ENCODE measurements around the gene MACROD1.
"Not testable (repeated sequence)": the region's sequence is repeated elsewhere in the genome, so short reads cannot be mapped to it uniquely, and the experiment has no call there.

MACROD1 gene

GRCh38 chr11:64052938-64053622 lies 112.8 kb downstream of the MACROD1 start:
- DNase-seq, result no peak

DNA sequence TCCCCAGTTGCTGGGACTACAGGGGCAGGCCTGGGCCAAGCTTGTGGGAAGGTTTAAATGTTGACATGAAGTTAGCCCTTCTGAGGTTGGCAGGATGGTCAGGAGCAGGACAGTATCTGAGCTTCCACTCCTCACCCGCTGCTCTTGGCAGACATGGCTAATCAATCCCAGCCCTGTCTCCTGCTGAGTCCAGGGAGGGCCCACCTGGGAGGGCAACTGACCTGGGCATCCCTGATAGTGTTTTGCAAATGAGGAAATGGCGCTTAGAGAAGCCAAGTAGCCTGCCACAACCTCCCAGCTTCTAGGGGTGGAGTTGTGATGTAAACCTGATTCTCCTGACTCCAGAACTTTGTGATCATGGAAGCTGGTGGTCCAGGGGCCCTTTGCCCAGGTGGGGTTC lies 113.5 kb downstream of the MACROD1 start:
- no peak for DNase-seq

- DNase-seq, result no peak
Measured at GRCh38 chr11:64051297-64051696, 114.6 kb downstream of the MACROD1 start.

DNA sequence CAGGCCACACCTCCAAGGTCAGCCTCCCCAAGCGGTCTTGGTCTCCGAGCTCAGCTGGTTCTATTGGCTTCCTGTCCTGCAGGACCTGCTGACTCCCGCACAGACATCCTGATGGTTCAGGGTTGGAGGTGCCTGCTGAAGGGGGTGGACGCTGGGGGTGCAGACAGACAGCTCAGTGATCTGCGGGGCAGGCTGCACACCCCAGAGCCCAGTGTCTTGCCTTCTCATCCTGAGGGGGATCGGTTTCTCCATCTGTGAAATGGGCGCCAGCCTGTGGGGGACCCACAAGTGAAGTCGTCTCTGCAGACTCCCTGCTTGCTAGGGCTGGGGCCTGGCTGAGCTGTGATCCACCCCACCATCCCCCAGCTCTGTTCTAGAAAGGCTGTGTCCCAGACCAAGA lies 116.4 kb downstream of the MACROD1 start:
- no peak for DNase-seq

- DNase-seq, result no peak
Measured at GRCh38 chr11:64048042-64048854, 117.7 kb downstream of the MACROD1 start.

- not testable (repeated sequence) for DNase-seq
Measured at GRCh38 chr11:64047373-64047772, 118.5 kb downstream of the MACROD1 start.

DNA sequence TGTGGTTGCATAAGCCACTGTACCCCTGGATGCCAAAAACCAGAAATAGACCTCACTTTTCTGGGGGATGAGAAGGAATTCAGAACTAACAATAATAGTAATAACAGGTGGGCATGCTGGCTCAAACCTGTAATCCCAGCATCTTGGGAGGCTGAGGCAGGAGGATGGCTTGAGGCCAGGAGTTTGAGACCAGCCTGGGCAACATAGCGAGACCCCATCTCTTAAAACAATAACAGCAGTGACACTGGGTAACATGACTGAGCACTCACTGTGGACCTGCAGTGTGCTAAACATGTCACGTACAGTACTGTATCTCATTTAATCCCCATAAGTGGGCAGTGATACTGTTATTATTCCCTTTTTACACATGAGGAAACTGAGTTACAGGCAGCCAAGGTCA lies 120.2 kb downstream of the MACROD1 start:
- no peak for DNase-seq

DNA sequence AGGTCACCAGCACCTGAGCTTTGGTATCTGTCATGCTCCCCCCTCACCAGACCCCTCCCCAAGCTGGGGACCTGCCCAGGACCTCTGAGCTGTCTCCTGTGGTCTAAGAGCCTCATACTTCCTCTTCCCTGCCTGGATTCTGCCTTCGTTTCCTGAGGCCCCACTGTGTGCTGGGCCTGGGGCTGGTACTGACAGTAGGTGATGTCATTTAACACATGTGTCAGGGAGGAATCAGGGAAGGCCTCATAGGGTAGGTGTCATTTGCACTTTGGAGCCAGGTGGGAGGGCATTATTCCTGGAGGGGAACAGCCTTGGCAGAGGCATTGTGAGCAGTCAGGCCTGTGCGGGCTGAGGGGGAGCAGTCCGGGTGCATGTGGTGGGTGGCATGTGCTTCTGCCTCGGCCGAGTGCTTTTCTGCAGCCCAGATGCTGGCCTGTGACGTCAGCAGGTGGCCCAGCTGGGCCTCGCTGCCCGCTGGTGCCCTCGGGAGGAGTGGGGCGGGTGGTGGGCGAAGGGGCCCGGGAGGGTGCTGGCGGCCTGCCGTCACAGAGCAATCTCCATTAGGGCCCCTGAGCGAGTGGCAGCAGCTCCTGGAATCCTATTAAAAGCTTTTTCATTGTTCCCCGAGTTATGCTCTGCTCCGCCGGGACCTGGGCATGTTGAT lies 121.1 kb downstream of the MACROD1 start:
- DNase-seq, result peak; percentile 65

- no peak for DNase-seq
Measured at GRCh38 chr11:64043545-64043944, 122.4 kb downstream of the MACROD1 start.

DNA sequence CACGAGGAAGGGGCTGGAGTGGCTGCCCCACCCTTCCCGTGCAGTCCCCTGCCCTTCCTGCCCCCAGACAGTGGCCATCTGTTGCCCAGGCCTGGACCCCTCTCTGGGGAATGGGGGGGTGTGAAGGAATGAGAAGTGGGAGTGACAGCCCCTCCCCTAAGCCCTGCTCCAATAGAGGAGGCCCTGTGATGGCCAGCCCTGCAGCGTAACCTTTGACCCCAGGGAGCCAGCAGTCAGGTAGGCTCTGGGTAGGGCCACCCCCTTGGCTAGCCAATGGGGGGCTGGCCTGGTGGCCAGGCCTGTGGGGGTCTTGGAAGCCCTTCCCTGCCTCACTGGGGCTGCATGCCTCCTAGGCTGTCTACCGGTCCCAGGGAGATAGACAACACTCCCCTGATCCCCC lies 123.6 kb downstream of the MACROD1 start:
- DNase-seq, result no peak

DNA sequence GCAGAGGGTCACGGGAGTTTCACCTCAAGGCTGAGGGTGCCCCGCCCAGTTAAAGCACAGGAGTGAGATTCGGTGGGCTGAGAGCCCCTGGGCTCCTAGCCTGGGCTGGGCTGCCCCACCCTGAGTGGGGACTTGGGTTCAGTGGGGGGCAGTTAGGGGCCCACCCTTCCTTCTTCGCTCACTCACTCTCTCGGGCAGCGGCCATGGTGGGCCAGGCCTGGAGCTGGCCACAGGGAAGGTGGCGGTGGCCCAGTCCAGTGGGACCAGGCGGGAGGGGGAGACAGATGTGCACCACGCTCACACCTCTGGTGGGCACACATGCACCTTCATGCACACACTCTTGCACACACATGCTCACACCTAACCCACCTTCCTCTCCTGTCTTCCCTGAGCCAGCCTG lies 124.1 kb downstream of the MACROD1 start:
- DNase-seq, result no peak

GRCh38 chr11:64040684-64041322 lies 125.1 kb downstream of the MACROD1 start:
- DNase-seq, result peak; percentile 18

GRCh38 chr11:64039012-64039665 lies 126.8 kb downstream of the MACROD1 start:
- DNase-seq, result no peak

DNA sequence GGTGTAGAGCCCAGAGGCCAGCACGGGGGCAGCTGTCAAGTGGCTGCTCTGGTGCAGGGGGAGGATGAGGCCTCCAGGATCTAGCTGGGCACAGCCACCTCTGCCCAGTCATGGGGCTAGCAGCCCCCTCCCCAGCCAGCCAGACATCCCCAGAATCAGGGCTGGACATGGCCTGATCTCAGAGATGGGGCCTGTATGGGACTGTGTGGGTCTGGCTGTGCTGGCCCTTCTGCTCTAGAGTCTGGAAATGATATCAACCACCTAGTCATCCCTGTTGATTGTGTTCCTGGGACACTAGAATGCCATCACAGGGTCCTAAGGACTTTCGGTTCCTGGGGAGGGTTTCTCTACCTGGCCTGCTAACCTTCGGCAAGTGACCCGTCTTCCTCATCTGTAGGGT lies 127.4 kb downstream of the MACROD1 start:
- no peak for DNase-seq

DNA sequence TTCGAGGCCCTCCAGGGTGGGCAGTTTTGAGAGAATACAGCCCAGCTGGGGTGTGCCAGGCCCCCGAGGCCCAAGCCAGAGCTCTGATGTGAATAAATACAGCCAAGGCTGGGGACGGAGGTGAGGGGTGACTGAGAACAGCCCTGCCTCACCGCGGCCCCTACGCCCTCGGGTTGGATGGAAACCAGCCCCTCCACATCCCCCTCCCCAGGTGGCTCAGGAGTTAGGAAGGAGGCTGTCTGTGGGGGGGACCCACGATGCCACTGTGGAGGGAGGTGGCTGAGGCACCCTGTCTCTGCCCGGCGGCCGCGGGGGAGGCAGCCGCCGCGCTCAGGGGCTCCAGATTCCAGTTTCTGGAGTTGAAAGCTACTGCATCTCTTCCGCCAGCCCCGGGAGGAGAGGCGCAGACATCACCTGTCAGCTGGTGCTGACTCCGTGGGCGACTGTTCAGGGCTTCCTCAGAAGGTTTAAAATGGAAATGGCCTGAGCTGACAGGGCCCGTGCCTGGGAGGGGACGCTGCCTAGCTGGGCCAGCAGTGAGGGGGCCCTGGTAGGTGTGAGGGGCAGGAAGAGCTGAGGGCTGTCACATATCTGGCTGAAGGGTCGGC lies 128.8 kb downstream of the MACROD1 start:
- no peak for DNase-seq

GRCh38 chr11:64036087-64037026 lies 129.6 kb downstream of the MACROD1 start:
- DNase-seq, result no peak

DNA sequence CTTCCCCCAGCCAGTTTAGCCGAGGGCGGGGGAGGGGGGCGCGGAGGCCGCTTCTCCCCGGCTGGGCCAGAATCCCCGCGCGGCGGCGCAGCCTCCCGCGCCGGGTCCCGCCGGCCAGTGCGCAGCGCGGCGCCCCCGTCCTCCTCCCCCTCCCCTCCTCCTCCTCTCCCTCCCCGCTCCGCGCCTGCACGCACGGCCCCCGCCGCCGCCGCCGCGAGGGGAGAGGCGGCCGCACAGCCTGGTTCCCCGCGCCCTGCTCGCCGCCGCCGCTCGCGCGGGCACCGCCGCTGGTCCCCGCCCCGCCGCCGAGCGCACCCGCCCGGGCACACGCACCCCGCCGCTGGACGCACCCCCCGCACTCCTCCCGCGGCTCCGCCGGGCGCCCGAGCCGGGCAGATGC lies 130.3 kb downstream of the MACROD1 start, which contains the start of gene FLRT1:
Gene FLRT1 (plus strand): TSS at position 356 of the 400 bp plus-strand sequence. CDS start 80,337 bp downstream, outside the sequence.
- DNase-seq, result no peak

GRCh38 chr11:64035081-64035524 lies 130.8 kb downstream of the MACROD1 start:
- DNase-seq, result no peak

DNA sequence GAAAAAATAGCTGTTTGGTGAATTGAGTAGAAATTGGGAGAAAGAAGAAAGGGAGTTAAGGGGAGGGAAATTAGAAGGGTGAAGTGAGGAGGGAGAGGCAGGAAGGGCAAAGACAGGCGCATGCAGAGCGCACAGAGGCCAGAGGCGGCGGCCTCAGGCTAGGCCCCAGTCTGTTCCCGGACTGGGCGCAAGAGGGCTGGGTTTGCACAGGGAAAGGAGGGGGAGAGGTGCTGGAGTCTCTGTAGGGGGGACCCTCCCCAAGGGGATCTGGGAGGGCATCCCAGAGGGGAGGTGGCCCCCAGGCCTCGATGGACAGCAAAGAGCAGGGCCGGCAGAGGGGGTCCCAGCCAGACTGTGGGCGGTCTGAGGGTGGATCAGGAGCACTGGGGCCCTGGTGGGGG lies 131.5 kb downstream of the MACROD1 start:
- no peak for DNase-seq

DNA sequence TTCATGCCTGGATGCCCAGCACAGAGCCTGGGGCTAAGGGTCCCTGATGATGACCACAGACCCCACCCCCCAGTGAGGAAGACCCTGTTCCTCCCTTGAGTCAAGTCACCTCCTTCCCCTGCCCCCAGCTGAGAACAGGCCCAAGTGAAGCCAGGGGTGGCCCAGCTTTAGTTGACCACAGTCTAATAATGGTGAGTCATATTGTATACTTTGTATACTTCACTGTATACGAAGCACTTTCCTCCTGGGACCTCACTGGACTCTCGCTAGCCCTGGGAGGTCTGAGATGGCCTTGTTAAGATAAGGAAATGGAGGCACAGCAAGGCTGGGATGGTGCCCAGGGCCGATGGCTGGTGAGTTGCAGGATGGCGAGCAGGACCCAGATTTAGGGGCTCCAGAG lies 133.9 kb downstream of the MACROD1 start:
- no peak for DNase-seq

DNA sequence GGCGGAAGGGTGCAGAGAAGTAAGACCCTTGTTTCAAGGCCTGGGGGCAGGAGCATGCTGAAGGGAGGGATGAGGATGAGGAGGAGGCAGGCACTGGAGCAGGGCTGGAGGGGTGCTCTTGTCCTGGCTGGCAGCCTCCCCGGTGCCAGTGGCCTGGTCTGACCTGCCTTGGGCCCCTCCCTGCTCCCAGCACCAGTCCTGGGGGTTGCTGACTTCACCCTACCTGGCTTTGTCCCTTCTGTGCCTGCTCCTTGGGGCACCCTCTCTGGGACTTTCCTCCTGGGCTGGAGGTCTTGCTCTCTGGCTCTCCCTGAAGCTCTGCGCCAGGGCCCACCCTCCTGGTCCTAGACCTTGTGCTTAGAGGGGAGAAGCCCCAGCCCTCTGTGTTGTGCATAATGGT lies 134.9 kb downstream of the MACROD1 start:
- no peak for DNase-seq
